Esophagus mucosa (tissue), 1 donor: ENCODE results near the gene GNAQ. TPM values are rescaled to one million over a fixed set of nuclear protein-coding genes. Genes with fewer than 3 reads are reported as not detected.
A peak's percentile ranks its signal among the peaks of the same experiment; 100 is the strongest.

Experiments
- ATAC-seq: fragments of 200-7000 bp; cut with Tn5 transposase; one replicate; pipeline ENCODE4 v1.9.1; 2020
- total RNA-seq: library from RNA; stranded (reverse); gene quantifications from one replicate; pipeline ENCODE4 v1.2.4, GENCODE V29; 2023
- donor health status: DM: yes; HTN: yes; CAD: no.

Gene GNAQ
- total RNA-seq, 1 donor from 2014 or later, result 28.8 TPM

- ATAC-seq, result peak; percentile 38
Measured at GRCh38 chr9:78030553-78031443, 813 bp downstream of the GNAQ start.

- no peak for ATAC-seq
Measured at GRCh38 chr9:78030296-78030552, 1.4 kb downstream of the GNAQ start.

- ATAC-seq, result no peak
Measured at GRCh38 chr9:78029551-78030295, 1.9 kb downstream of the GNAQ start.

- ATAC-seq, result no peak
Measured at GRCh38 chr9:78028926-78029325, 2.7 kb downstream of the GNAQ start.

- ATAC-seq, result no peak
Measured at GRCh38 chr9:78026947-78027346, 4.7 kb downstream of the GNAQ start.

DNA sequence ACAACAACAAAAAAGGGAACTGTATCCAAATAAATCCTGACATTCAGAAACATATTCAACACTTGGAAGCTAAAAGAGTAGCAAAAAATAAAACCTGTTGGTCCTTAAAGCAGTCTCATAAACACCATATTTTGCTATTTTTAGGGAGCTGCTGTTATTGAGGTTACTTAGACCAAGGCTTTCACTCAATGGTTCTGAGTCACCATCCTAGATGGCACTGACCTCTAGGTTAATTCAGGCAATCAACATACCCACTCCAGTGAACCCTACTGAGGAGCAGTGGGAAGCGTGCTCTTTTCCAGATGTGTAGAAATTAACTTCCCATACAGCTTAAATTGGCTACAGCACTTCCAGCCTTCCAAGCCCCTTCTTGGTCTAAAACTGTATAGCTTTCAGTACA, 5.2 kb downstream of the GNAQ start:
- ATAC-seq, result no peak

GRCh38 chr9:78025186-78025585, 6.4 kb downstream of the GNAQ start:
- ATAC-seq, result no peak

- ATAC-seq, result peak; percentile 59
Measured at GRCh38 chr9:78023003-78023741, 8.4 kb downstream of the GNAQ start.

- no peak for ATAC-seq
Measured at GRCh38 chr9:78021697-78022096, 9.9 kb downstream of the GNAQ start.

DNA sequence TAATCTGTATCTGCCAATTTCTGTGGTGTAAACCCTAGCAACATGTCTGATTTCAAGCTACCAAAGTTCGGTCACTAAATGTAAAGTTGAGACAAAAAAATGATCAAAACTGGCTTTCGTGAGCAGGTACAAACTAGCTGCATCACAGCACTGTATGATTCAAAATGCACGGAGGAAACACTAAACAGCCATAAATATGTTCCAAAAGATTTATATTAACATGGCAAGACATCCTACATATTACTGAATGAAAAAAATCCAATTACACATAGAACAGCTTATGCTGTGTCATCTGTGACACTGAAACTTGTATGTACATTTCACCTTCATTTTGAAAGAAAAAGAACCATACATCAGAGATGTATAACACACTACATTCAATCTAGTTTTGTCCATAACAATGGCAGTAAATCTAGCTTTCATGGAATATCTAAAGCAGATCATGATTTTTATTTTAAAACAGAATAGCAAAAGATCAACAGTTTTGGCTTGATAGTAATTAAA, 14.4 kb downstream of the GNAQ start:
- ATAC-seq, result no peak

- no peak for ATAC-seq
Measured at GRCh38 chr9:78015241-78015640, 16.4 kb downstream of the GNAQ start.

- ATAC-seq, result no peak
Measured at GRCh38 chr9:78014776-78015175, 16.8 kb downstream of the GNAQ start.

GRCh38 chr9:78013934-78014333, 17.7 kb downstream of the GNAQ start:
- ATAC-seq, result no peak

GRCh38 chr9:78011049-78011448, 20.6 kb downstream of the GNAQ start:
- no peak for ATAC-seq

DNA sequence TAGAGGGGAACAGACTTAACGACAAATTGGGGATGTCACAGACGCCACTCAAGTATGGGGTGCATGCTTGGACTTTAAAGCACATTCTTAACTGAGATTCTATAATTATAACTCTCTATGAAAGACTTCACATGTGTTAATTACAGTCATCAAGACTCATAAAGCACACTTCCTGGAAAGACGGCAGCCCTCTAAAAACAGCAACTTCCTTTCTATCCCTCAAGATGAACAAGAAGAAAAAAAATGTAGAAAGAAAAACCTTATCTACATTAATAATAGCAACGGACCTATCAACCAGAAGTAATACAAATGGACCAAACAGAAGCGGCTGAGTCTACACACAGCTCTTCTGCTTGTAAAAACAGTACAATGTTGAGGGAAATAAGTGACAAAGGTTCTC, 21.2 kb downstream of the GNAQ start:
- no peak for ATAC-seq

DNA sequence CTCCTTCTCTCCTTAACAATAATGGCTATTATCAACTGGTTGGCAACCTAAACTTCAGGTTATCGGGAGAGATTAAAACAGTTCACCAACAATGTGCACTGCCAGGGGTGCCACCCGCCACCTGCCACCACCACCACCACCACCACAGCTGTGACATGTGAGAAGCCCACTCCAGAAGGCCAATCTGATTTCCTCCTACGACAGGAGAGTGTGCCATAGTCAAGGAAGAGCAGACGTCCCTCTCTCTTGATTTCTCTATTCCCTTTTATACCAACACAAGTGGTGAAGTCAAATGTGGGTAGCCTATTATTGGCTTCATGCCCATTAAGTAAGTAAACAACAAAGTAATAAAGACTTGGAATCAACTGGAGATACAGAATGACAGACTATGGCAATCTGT, 22.4 kb downstream of the GNAQ start:
- no peak for ATAC-seq

- ATAC-seq, result no peak
Measured at GRCh38 chr9:78006734-78007133, 24.9 kb downstream of the GNAQ start.

- no peak for ATAC-seq
Measured at GRCh38 chr9:78005231-78006002, 26.2 kb downstream of the GNAQ start.

DNA sequence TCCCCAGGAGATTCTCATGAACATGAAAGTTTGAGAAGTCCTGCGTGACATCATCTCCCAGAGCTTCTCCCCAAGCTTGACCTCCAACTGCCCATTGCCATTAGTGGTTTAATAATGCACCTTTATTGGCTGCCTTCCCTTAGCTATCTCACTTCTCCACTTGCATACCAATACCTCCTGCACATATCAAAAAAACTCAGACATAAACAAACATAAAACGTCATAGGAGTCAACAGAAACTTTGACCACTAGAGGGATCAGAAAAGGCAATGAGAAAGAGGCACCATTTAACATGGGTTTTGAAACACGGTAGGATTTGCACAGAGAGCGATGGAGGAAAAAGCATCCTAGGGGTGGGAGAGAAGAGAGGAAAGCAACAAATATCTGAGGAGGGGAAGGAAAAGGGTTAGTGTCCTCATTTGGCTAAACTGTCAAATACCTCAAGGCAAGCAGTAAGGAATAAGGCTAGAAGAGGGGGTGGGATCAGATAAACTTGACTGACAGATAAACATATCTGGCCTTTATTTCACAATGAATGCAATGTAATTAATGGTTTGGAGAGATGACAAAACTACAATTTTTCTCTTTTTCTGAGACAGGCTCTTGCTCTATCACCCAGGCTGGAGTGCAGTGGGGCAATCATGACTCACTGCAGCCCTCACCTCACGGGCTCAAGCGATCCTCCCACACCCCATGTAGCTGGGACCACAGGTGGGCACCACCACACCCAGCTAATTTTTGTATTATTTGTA, 27.0 kb downstream of the GNAQ start:
- no peak for ATAC-seq

- no peak for ATAC-seq
Measured at GRCh38 chr9:78003730-78004129, 27.9 kb downstream of the GNAQ start.

DNA sequence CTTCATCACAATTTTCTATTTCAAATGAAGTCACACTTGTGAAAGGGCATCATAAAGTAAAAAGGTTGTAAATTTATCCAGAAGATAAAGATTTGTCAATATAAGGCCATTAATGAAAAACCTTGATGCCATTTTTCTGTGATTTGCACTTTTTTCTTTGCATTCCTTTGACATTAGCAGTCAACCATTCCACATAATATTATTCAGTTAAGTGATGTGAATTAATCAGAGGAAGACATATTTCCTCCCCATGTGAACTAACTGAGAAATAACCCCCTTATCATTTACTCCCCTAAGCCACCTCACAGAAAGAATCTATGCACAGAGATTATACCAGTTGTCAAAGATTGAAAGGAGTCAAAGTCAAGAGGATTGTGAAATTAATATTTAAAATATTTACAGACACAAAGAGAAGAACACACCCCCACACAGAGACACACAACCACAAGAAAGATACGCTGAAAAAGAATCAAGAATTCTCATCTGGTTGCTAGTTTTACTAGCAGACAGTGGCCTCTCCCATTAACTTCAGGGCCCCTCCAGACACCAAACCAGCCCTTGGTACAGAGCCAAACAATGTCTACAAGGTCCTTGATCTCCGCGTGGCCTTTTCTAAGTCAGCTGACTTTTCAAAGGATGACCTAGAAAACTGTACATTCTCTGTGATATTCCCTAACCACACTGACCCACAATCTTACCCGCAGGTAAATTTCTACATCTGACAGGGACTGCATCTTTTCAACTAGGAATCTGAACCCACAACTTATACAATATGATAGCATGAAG, 29.5 kb downstream of the GNAQ start:
- ATAC-seq, result no peak
